HEK293 (cell line): ENCODE results near the gene FBXW11.

Experiments
- ZNF184 ChIP-seq: fragments of 450-650 bp; IDR thresholded peaks from 2 replicates; pipeline ENCODE4 v1.5.1; 2018; ENCODE audit warnings: missing biosample characterization, mild to moderate bottlenecking, missing genetic modification characterization
- TF ChIP-seq, protein P1 (sequence below): fragments of 450-650 bp; formaldehyde crosslinking; IDR thresholded peaks from 2 replicates; pipeline ENCODE4 v1.5.1; 2016; ENCODE audit warnings: missing biosample characterization, missing genetic modification characterization
- TF ChIP-seq, protein P2 (sequence below): fragments of 450-650 bp; formaldehyde crosslinking; IDR thresholded peaks from 2 replicates; pipeline ENCODE4 v1.5.1; 2016; ENCODE audit warnings: missing biosample characterization, missing genetic modification characterization

DNA sequence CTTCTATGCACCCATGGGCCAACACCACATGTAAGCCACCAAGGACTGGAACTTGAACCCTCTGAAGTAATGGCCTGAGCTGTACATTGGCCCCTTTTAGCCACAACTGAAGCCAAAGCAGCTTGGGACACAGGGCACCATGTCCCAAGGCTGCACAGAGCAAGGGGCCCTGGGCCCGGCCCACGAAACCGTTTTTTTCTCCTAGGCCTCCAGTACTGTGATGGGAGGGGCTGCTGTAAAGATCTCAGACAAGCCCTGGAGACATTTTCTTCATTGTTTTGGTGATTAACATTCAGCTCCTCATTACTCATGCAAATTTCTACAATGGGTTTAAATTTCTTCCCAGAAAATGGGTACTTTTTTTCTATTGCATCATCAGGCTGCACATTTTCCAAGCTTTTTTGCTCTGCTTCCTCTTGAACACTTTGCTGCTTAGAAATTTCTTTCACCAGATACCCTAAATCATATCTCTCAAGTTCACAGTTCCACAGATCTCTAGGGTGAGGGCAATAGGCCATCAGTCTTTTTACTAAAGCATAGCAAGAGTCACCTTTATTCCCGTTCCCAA lies 25.5 kb upstream of the FBXW11 start:
- TF ChIP-seq, protein P1, sequence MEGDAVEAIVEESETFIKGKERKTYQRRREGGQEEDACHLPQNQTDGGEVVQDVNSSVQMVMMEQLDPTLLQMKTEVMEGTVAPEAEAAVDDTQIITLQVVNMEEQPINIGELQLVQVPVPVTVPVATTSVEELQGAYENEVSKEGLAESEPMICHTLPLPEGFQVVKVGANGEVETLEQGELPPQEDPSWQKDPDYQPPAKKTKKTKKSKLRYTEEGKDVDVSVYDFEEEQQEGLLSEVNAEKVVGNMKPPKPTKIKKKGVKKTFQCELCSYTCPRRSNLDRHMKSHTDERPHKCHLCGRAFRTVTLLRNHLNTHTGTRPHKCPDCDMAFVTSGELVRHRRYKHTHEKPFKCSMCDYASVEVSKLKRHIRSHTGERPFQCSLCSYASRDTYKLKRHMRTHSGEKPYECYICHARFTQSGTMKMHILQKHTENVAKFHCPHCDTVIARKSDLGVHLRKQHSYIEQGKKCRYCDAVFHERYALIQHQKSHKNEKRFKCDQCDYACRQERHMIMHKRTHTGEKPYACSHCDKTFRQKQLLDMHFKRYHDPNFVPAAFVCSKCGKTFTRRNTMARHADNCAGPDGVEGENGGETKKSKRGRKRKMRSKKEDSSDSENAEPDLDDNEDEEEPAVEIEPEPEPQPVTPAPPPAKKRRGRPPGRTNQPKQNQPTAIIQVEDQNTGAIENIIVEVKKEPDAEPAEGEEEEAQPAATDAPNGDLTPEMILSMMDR (tag by site-specific recombination) = no peak
- TF ChIP-seq ZNF184 (tag by site-specific recombination) = no peak
- TF ChIP-seq, protein P2, sequence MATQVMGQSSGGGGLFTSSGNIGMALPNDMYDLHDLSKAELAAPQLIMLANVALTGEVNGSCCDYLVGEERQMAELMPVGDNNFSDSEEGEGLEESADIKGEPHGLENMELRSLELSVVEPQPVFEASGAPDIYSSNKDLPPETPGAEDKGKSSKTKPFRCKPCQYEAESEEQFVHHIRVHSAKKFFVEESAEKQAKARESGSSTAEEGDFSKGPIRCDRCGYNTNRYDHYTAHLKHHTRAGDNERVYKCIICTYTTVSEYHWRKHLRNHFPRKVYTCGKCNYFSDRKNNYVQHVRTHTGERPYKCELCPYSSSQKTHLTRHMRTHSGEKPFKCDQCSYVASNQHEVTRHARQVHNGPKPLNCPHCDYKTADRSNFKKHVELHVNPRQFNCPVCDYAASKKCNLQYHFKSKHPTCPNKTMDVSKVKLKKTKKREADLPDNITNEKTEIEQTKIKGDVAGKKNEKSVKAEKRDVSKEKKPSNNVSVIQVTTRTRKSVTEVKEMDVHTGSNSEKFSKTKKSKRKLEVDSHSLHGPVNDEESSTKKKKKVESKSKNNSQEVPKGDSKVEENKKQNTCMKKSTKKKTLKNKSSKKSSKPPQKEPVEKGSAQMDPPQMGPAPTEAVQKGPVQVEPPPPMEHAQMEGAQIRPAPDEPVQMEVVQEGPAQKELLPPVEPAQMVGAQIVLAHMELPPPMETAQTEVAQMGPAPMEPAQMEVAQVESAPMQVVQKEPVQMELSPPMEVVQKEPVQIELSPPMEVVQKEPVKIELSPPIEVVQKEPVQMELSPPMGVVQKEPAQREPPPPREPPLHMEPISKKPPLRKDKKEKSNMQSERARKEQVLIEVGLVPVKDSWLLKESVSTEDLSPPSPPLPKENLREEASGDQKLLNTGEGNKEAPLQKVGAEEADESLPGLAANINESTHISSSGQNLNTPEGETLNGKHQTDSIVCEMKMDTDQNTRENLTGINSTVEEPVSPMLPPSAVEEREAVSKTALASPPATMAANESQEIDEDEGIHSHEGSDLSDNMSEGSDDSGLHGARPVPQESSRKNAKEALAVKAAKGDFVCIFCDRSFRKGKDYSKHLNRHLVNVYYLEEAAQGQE (tag by site-specific recombination) = no peak
